GM23338 (cell line): ENCODE results near the gene LIMA1.
"Not testable (repeated sequence)": the region's sequence is repeated elsewhere in the genome, so short reads cannot be mapped to it uniquely, and the experiment has no call there.

Source experiments
- CTCF ChIP-seq, 2 experiments: fragments of 200-600 bp in 1 of 2; sonication (generic) in 1 of 2; conservative IDR thresholded peaks; 2 replicates each; pipeline versions ENCODE4 v1.5.1 to v1.6.1; 2016 to 2017; ENCODE audit warnings: antibody characterized with exemption in 2 of 2, low read depth in 2 of 2, mild to moderate bottlenecking in 2 of 2, moderate library complexity in 1 of 2
- POLR2AphosphoS5 ChIP-seq: IDR thresholded peaks from 2 replicates; pipeline ENCODE4 v1.6.1; 2016; ENCODE audit warnings: antibody characterized with exemption, low read depth

DNA sequence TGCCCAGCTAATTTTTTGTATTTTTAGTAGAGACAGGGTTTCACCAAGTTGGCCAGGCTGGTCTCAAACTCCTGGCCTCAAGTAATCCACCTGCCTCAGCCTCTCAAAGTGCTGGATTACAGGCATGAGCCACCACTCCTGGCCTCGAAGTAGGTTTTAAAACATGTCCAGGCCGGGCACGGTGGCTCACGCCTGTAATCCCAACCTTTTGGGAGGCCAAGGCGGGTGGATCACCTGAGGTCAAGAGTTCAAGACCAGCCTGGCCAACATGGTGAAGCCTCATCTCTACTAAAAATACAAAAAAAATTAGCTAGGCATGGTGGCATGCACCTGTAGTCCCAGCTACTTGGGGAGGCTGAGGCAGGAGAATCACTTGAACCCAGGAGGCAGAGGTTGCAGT lies 45.3 kb upstream of the LIMA1 start:
- not testable (repeated sequence) for TF ChIP-seq CTCF (conservative IDR thresholded peaks at IDR 0.05; ENCODE audit: low read depth in 2 of 2); POLR2AphosphoS5
